HCT116 (cell line): ENCODE measurements around the gene CASKIN2. TPM values are rescaled to one million over a fixed set of nuclear protein-coding genes. Genes with fewer than 3 reads are reported as not detected.

Experiments
- ATAC-seq: fragments of 200-7000 bp; cut with Tn5 transposase; 2 replicates; pipeline ENCODE4 v1.9.1; 2020; ENCODE audit warnings: mild to moderate bottlenecking, moderate library complexity
- BruUV-seq: library from RNA; stranded (reverse); fragments of 400-500 nt; replicated peaks from 2 replicates; lab custom pipeline; 2021; lab: Mats Ljungman, UMichigan
- CTCF ChIA-PET: fragments of 300-600 bp; sonication (Branson Sonifier 250); formaldehyde crosslinking; loops from one replicate; lab custom pipeline; 2021; ENCODE audit warnings: antibody characterized with exemption; lab: Charles Lee
- POLR2A ChIA-PET: fragments of 300-600, 350-600 bp; sonication (Branson Sonifier 250); formaldehyde crosslinking; loops from one replicate; lab custom pipeline; 2021; ENCODE audit warnings: antibody characterized with exemption; lab: Charles Lee
- RAD21 ChIA-PET, 2 experiments: fragments of 300-600 bp; sonication (Branson Sonifier 250); formaldehyde crosslinking; loops; one replicate each; lab custom pipeline; 2023; ENCODE audit warnings: low total read pairs in 2 of 2; ENCODE audit not compliant: uncharacterized antibody in 2 of 2, unreplicated experiment in 2 of 2, low non-redundant PET in 1 of 2; lab: Charles Lee
- DNase-seq: peaks from one replicate; pipeline ENCODE4 v3.0.0-alpha.2; 2010; ENCODE audit warnings: low read depth, low spot score
- H2AFZ ChIP-seq: fragments of 200-600 bp; shearing (Covaris generic), sonication (generic); 2 replicates; pipeline ENCODE4 v1.6.1; 2017; ENCODE audit warnings: low read depth, mixed run types, mixed read lengths, antibody characterized with exemption, low read length; ENCODE audit not compliant: poor library complexity, severe bottlenecking
- H3K27ac ChIP-seq: 2 replicates; pipeline ENCODE4 v1.5.1; 2012; ENCODE audit warnings: low read depth, low read length
- H3K27me3 ChIP-seq: fragments of 200-600 bp; sonication (generic); 2 replicates; pipeline ENCODE4 v1.6.1; 2016; ENCODE audit warnings: mixed run types, low read length, mixed read lengths; ENCODE audit not compliant: insufficient read depth
- H3K36me3 ChIP-seq, 2 experiments: fragments of 200-500 bp in 1 of 2; fragments of 200-600 bp in 1 of 2; sonication (Bioruptor generic) in 1 of 2; sonication (generic) in 1 of 2; 2 replicates each; pipeline versions ENCODE4 v1.5.1 to v1.6.1; 2014 to 2016; ENCODE audit warnings: low read length in 2 of 2, inconsistent platforms in 1 of 2, mixed read lengths in 1 of 2, mixed run types in 1 of 2; ENCODE audit not compliant: insufficient read depth in 2 of 2, control insufficient read depth in 1 of 2
- H3K4me1 ChIP-seq, 2 experiments: fragments of 200-600 bp in 1 of 2; sonication (generic) in 1 of 2; 2 replicates each; pipeline versions ENCODE4 v1.5.1 to v1.6.1; 2012 to 2017; ENCODE audit warnings: low read length in 2 of 2, inconsistent platforms in 1 of 2, mild to moderate bottlenecking in 1 of 2, mixed read lengths in 1 of 2, mixed run types in 1 of 2, moderate library complexity in 1 of 2; ENCODE audit not compliant: insufficient read depth in 2 of 2, control insufficient read depth in 1 of 2
- H3K4me2 ChIP-seq: fragments of 200-600 bp; sonication (generic); 2 replicates; pipeline ENCODE4 v1.6.1; 2017; ENCODE audit warnings: mixed run types, low read length, mixed read lengths
- H3K4me3 ChIP-seq, 2 experiments: fragments of 200-600 bp in 1 of 2; sonication (generic) in 1 of 2; replicated peaks in 1 of 2; 2 replicates each; pipeline ENCODE4 v1.5.1; 2011 to 2016; ENCODE audit warnings: low read length in 2 of 2, control low read depth in 1 of 2, low read depth in 1 of 2, mild to moderate bottlenecking in 1 of 2, mixed read lengths in 1 of 2, mixed run types in 1 of 2
- H3K79me2 ChIP-seq: fragments of 200-600 bp; sonication (generic); 2 replicates; pipeline ENCODE4 v1.6.1; 2017; ENCODE audit warnings: mild to moderate bottlenecking, mixed run types, low read length, moderate library complexity, mixed read lengths; ENCODE audit not compliant: insufficient read depth
- H3K9ac ChIP-seq: fragments of 200-600 bp; sonication (generic); 2 replicates; pipeline ENCODE4 v1.6.1; 2016; ENCODE audit warnings: low read length, mixed read lengths
- H3K9me2 ChIP-seq: fragments of 200-600 bp; sonication (generic), shearing (Covaris generic); 2 replicates; pipeline ENCODE4 v1.6.1; 2017; ENCODE audit warnings: mixed run types, mild to moderate bottlenecking, moderate library complexity; ENCODE audit not compliant: insufficient read depth
- H3K9me3 ChIP-seq, 2 experiments: fragments of 200-500 bp in 1 of 2; fragments of 200-600 bp in 1 of 2; sonication (Bioruptor generic) in 1 of 2; sonication (generic) in 1 of 2; 2 replicates each; pipeline ENCODE4 v1.6.1; 2014 to 2017; ENCODE audit warnings: low read length in 2 of 2, mixed read lengths in 2 of 2, inconsistent platforms in 1 of 2, low read depth in 1 of 2, mild to moderate bottlenecking in 1 of 2, mixed run types in 1 of 2, moderate library complexity in 1 of 2; ENCODE audit not compliant: control insufficient read depth in 1 of 2, insufficient read depth in 1 of 2
- H4K20me1 ChIP-seq: fragments of 200-600 bp; sonication (generic), shearing (Covaris generic); 2 replicates; pipeline ENCODE4 v1.6.1; 2017; ENCODE audit warnings: mixed run types, mild to moderate bottlenecking, moderate library complexity; ENCODE audit not compliant: insufficient read depth
- CBX3 ChIP-seq: IDR thresholded peaks from 2 replicates; pipeline ENCODE4 v1.6.1; 2012; ENCODE audit warnings: low read depth
- CEBPB ChIP-seq: IDR thresholded peaks from 2 replicates; pipeline ENCODE4 v1.6.1; 2012; ENCODE audit warnings: low read depth
- ELF1 ChIP-seq: IDR thresholded peaks from 2 replicates; pipeline ENCODE4 v1.6.1; 2012; ENCODE audit warnings: low read depth, borderline replicate concordance
- EZH2 ChIP-seq: fragments of 200-600 bp; sonication (generic); IDR thresholded peaks from 2 replicates; pipeline ENCODE4 v1.6.1; 2017; ENCODE audit warnings: antibody characterized with exemption, mixed run types
- JUND ChIP-seq: IDR thresholded peaks from 2 replicates; pipeline ENCODE4 v1.6.1; 2012
- MAX ChIP-seq: IDR thresholded peaks from 2 replicates; pipeline ENCODE4 v1.6.1; 2012
- RAD21 ChIP-seq: IDR thresholded peaks from 2 replicates; pipeline ENCODE4 v1.6.1; 2012; ENCODE audit warnings: low read depth, mild to moderate bottlenecking
- SIN3A ChIP-seq: IDR thresholded peaks from 2 replicates; pipeline ENCODE4 v1.6.1; 2012; ENCODE audit warnings: low read depth
- SP1 ChIP-seq: IDR thresholded peaks from 2 replicates; pipeline ENCODE4 v1.6.1; 2012; ENCODE audit warnings: low read depth
- TCF7L2 ChIP-seq: IDR thresholded peaks from 2 replicates; pipeline ENCODE4 v1.7.0; 2011; ENCODE audit warnings: borderline replicate concordance, inconsistent platforms; ENCODE audit not compliant: insufficient read depth, insufficient read length; ENCODE audit errors: extremely low read depth
- YY1 ChIP-seq: IDR thresholded peaks from 2 replicates; pipeline ENCODE4 v1.6.1; 2011; ENCODE audit warnings: low read length, low read depth, moderate library complexity, mild to moderate bottlenecking; ENCODE audit not compliant: insufficient replicate concordance; ENCODE audit errors: extremely low read depth
- ZFX ChIP-seq: fragments of 450-650 bp; IDR thresholded peaks from 2 replicates; pipeline ENCODE4 v1.6.1; 2017
- ZNF274 ChIP-seq: fragments of 200-500 bp; sonication (Bioruptor generic); IDR thresholded peaks from 2 replicates; pipeline ENCODE4 v1.6.1; 2014; ENCODE audit warnings: mild to moderate bottlenecking, low read depth, low read length, inconsistent platforms
- intact Hi-C: fragments of 100-400 bp; cut with micrococcal nuclease; formaldehyde crosslinking; loops from 2 replicates; pipeline ENCODE4 v1.10.0; 2022
- total RNA-seq: library from RNA; stranded (reverse); gene quantifications from one replicate; pipeline ENCODE4 v1.2.1, GENCODE V29; 2021; ENCODE audit not compliant: unreplicated experiment
- TF ChIP-seq, protein P1 (sequence below): IDR thresholded peaks from 2 replicates; pipeline ENCODE4 v1.6.1; 2012

Gene CASKIN2
- total RNA-seq, 1 experiment from 2014 or later, result 38.4 TPM

GRCh38 chr17:75542728-75543336, 27.5 kb upstream of the CASKIN2 start:
- TF ChIP-seq CEBPB, result no peak
- TF ChIP-seq ELF1, result no peak
- TF ChIP-seq TCF7L2, result no peak
- no peak for TF ChIP-seq ZNF274
- no peak for TF ChIP-seq MAX
- no peak for TF ChIP-seq RAD21
- Histone ChIP-seq H3K9me3 (no peaks in the 10 kb centered on the region), H3K27me3 (no peaks in the 10 kb centered on the region), H3K9me2 (no peaks in the 10 kb centered on the region), H3K79me2 (peaks cover 71% of the 10 kb centered on the region), H3K4me1 (peaks cover 0 to 19% of the 10 kb centered on the region in 2 experiments; a peak in 2 of 4 replicates), H4K20me1 (no peaks in the 10 kb centered on the region), H3K4me2 (no peak overlapping the region), H3K4me3 (no peak overlapping the region), H3K27ac (no peak overlapping the region), H3K36me3 (no peaks in the 10 kb centered on the region; a peak in 1 of 4 replicates), H3K9ac (no peak overlapping the region), H2AFZ (no peak overlapping the region)
- ChIA-PET RAD21 (no interaction called here), POLR2A (interaction anchor here (1.5 kb wide), 1 partner anchor 16 kb away, joined by 5 read pairs; no protein-coding TSS in a partner anchor), CTCF (interaction anchor here (1.5 kb wide), 1 partner anchor 59 kb away, joined by 4 read pairs; no protein-coding TSS in a partner anchor)
- BruUV-seq, result no TSS peak
- intact Hi-C loops, result no loop called here
- ATAC-seq (no peak), DNase-seq (no peak)

DNA sequence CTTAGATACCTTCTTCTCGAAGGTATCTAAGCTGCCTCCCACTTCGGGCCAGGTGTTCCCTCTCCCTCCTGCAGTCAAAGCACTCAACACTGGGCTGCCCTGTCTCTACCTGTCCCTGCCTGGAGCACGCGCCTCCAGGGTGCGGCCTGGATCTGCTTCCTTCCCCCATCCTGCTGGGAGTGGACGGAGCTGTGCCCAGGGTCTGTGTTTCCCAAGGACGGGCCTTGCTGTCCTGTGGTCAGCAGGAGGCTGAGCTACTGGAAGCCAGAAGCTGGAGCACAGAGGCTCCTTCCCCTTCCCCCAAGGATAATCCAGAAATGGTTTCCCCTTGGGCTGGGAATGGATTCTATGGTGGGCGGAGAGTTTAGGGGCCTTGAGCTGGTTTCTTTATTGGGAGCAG, 26.9 kb upstream of the CASKIN2 start:
- ChIA-PET RAD21 (interaction anchor here in 1 of 2 experiments (0.6 kb wide), 1 partner anchor 37 kb away, joined by 3 read pairs; no protein-coding TSS in a partner anchor), POLR2A (interaction anchor here (1.5 kb wide), 1 partner anchor 16 kb away, joined by 5 read pairs; no protein-coding TSS in a partner anchor)
- Histone ChIP-seq H3K9me2 (no peaks in the 10 kb centered on the region), H4K20me1 (no peaks in the 10 kb centered on the region), H3K4me3 (no peak overlapping the region), H3K9me3 (no peaks in the 10 kb centered on the region), H3K79me2 (peaks cover 77% of the 10 kb centered on the region), H3K36me3 (no peaks in the 10 kb centered on the region; a peak in 1 of 4 replicates), H3K4me1 (peaks cover 0 to 17% of the 10 kb centered on the region in 2 experiments; a peak in 2 of 4 replicates), H3K4me2 (no peak overlapping the region), H3K27me3 (no peaks in the 10 kb centered on the region)
- no TSS peak for BruUV-seq
- TF ChIP-seq ZFX (no peak), SIN3A (no peak), JUND (no peak), EZH2 (no peak), YY1 (no peak), CBX3 (no peak), ELF1 (no peak), TCF7L2 (no peak), SP1 (no peak)
- TF ChIP-seq, protein P1, sequence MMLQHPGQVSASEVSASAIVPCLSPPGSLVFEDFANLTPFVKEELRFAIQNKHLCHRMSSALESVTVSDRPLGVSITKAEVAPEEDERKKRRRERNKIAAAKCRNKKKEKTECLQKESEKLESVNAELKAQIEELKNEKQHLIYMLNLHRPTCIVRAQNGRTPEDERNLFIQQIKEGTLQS, result no peak
- TF ChIP-seq, all 23 proteins: peak for 0
- DNase-seq (no peak), ATAC-seq (no peak)
- intact Hi-C loops, result no loop called here
- Histone ChIP-seq H3K9ac (no peak overlapping the region), H2AFZ (no peak overlapping the region), H3K27ac (no peak overlapping the region; the same call in 1 of the 2 replicates)
- CTCF ChIA-PET, result interaction anchor here (1.5 kb wide), 1 partner anchor 59 kb away, joined by 4 read pairs; no protein-coding TSS in a partner anchor
